Ovary (tissue), 3 donors: ENCODE data around the gene KDM4C.

Source experiments
- EP300 ChIP-seq: sonication (generic); formaldehyde crosslinking; IDR thresholded peaks from one replicate; pipeline ENCODE4 v1.6.1; 2017; ENCODE audit warnings: antibody characterized with exemption
- POLR2A ChIP-seq: fragments of 450-650 bp; IDR thresholded peaks from one replicate; pipeline ENCODE4 v1.6.1; 2017; ENCODE audit warnings: antibody characterized with exemption, mild to moderate bottlenecking, moderate library complexity
- TF ChIP-seq, protein P1 (sequence below), 3 donors: fragments of 450-650 bp in 2 of 3; fragments of 200-600 bp in 1 of 3; IDR thresholded peaks; one replicate each; pipeline versions ENCODE4 v1.5.1 to v1.8.0; 2016 to 2022; ENCODE audit warnings: antibody characterized with exemption in 3 of 3, mild to moderate bottlenecking in 1 of 3
- donor health status: DM: no; HTN: no; CAD: no.

- TF ChIP-seq, protein P1, sequence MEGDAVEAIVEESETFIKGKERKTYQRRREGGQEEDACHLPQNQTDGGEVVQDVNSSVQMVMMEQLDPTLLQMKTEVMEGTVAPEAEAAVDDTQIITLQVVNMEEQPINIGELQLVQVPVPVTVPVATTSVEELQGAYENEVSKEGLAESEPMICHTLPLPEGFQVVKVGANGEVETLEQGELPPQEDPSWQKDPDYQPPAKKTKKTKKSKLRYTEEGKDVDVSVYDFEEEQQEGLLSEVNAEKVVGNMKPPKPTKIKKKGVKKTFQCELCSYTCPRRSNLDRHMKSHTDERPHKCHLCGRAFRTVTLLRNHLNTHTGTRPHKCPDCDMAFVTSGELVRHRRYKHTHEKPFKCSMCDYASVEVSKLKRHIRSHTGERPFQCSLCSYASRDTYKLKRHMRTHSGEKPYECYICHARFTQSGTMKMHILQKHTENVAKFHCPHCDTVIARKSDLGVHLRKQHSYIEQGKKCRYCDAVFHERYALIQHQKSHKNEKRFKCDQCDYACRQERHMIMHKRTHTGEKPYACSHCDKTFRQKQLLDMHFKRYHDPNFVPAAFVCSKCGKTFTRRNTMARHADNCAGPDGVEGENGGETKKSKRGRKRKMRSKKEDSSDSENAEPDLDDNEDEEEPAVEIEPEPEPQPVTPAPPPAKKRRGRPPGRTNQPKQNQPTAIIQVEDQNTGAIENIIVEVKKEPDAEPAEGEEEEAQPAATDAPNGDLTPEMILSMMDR (IDR thresholded peaks at IDR 0.05) = no peak
- TF ChIP-seq POLR2A (no peak), EP300 (no peak)
These were observed 387.7 kb downstream of the KDM4C start for GRCh38 chr9:7145361-7146069.
